HAP-1 (cell line): Measurements from ENCODE around the gene CCDC142.

ENCODE experiments used
- DNase-seq, 2 experiments: peaks; one replicate each; pipeline ENCODE4 v3.0.0-alpha.2; 2016 to 2020; ENCODE audit warnings: low spot score in 2 of 2
- H3K27me3 ChIP-seq: fragments of 250-450 bp; sonication (Bioruptor Pico); 2 replicates; pipeline ENCODE4 v1.5.1; 2020; ENCODE audit warnings: low read depth, mild to moderate bottlenecking, moderate library complexity
- H3K36me3 ChIP-seq: fragments of 250-450 bp; sonication (Bioruptor Pico); replicated peaks from 2 replicates; pipeline ENCODE4 v1.5.1; 2020; ENCODE audit warnings: mild to moderate bottlenecking
- H3K4me1 ChIP-seq: fragments of 250-450 bp; sonication (Bioruptor Pico); 2 replicates; pipeline ENCODE4 v1.5.1; 2020; ENCODE audit warnings: mild to moderate bottlenecking
- H3K4me3 ChIP-seq: fragments of 250-450 bp; sonication (Bioruptor Pico); 2 replicates; pipeline ENCODE4 v1.5.1; 2020; ENCODE audit warnings: mild to moderate bottlenecking, moderate library complexity
- H3K9me3 ChIP-seq: fragments of 250-450 bp; sonication (Bioruptor Pico); 2 replicates; pipeline ENCODE4 v1.5.1; 2020; ENCODE audit warnings: mild to moderate bottlenecking, moderate library complexity
- in situ Hi-C: fragments of 300-500 bp; cut with MboI; formaldehyde crosslinking; loops from 3 replicates; pipeline ENCODE4 v1.14.3; 2020; ENCODE audit warnings: low sequenced_read_pairs, inconsistent platforms, mixed read lengths

Gene CCDC142, protein sequence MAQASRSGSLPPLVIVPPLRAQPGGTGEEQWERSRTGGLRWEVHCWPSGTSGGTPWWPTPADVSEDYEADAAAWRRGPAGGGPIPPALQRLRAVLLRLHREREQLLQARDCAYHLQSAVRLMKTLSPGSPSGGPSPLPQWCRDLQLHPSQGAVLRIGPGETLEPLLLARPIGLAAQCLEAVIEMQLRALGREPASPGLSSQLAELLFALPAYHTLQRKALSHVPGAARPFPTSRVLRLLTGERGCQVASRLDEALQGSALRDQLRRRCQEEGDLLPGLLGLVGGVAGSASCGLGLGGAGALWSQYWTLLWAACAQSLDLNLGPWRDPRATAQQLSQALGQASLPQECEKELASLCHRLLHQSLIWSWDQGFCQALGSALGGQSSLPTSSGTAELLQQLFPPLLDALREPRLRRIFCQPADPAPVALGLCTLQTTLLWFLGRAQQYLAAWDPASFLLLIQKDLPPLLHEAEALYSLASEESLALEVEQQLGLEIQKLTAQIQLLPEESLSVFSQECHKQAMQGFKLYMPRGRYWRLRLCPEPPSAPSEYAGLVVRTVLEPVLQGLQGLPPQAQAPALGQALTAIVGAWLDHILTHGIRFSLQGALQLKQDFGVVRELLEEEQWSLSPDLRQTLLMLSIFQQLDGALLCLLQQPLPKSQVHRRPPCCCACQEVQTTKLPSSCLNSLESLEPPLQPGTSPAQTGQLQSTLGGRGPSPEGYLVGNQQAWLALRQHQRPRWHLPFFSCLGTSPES

DNA sequence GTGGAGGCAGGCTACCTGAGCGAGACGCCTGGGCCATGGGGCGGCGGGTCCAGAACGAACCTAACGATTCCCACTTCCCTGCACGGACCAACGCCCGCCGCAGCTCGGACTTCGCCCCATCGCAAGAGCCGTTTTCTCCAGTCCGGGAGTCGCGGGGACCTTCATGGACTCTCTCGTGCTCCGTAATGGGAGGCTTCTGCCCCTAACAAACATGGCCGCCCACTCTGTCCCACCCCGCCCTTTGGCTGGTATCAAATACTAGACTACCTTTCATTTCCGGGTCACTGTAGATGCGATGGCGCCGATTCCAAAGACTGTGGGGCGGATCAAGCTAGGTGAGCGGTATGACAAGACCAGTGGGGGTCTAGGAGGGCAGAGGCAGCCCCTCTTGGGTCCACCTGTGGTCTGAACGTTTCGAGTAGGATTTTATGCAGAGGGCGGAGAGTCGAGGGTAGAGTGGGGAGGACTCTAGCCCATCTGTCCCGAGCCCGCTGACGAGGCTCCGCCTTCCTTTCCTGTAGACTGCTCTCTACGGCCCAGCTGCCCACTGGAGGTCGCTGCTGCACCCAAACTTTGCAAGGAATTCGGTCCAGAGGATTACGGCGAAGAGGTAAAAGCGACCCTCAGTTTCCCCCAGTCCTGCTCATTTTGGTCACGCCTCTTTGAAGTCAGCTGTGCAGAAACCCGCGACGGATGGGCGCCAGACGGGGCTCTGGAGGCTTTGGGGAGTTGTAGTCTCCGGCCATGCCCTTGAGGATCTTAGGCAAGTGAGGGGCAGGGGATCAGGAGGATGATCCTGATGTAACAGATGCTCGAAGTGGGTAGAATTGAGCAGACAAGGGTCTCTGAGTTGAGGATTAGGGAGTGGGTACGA lies at the start of gene CCDC142, which contains the start of gene TTC31:
Gene CCDC142, minus strand, starts transcription at position 198 of the 874 bp plus-strand sequence. Its CDS starts 161 bp downstream, at position 37.
Gene TTC31, plus strand, starts transcription at position 281 of the 874 bp plus-strand sequence. Its CDS starts 15 bp downstream, at position 296.
- DNase-seq: peak; percentile 92 to 97
- peaks cover 25% of the 10 kb centered on the region for H3K36me3 ChIP-seq
- peak within 1 kb of the TSS; percentile 95 for H3K4me3 ChIP-seq
- no peaks in the 10 kb centered on the region for H3K9me3 ChIP-seq
- no peaks in the 10 kb centered on the region for H3K27me3 ChIP-seq
- in situ Hi-C loops: no loop called here
- peaks cover 7% of the 10 kb centered on the region for H3K4me1 ChIP-seq

DNA sequence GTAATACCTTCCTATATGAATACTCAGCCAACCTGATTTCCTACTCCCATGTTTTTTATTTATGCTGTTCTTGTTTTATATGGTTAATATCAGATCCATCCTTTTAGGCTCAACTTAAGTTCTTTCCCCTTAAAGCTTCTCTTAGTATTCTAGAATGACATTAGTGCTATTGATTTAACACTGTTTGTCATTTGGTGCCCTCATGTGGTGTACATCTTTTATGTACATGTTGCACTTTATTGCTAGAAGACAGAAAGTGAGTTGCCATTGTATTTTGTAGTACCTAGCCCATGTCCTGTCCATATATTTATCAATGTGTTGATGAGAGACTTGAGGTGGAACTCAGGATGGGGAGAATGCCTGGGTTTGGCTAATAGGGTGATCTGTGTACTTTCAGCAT lies 49.4 kb upstream of the CCDC142 start:
- H3K4me1 ChIP-seq: peaks cover 13% of the 10 kb centered on the region
- in situ Hi-C loops: no loop called here
- peaks cover 43% of the 10 kb centered on the region for H3K36me3 ChIP-seq
- H3K9me3 ChIP-seq: no peaks in the 10 kb centered on the region
- H3K27me3 ChIP-seq: no peaks in the 10 kb centered on the region
- no peak for DNase-seq
- no peak overlapping the region for H3K4me3 ChIP-seq

DNA sequence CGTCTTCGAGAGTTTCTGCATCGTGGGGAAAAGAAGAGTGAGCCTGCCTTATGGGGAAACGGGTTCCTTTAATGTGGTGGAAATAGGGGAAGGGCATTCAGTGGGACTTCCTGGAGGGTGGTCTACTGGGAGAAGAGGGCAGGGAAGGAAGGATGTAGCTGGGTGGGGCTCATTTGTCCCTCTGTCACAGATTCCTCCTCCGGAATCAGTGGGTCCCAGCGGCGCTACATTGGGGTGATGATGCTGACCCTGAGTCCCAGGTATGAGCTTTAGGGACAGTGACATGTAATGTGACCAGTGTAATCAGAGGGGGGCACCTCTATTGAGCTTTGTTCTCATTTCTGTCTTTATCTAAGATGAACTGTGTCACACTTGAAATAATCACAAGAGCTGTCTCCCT lies 48.9 kb upstream of the CCDC142 start:
- Histone ChIP-seq H3K9me3 (no peaks in the 10 kb centered on the region), H3K36me3 (peaks cover 48% of the 10 kb centered on the region), H3K4me1 (peaks cover 13% of the 10 kb centered on the region), H3K4me3 (no peak overlapping the region), H3K27me3 (no peaks in the 10 kb centered on the region)
- in situ Hi-C loops: no loop called here
- no peak for DNase-seq

DNA sequence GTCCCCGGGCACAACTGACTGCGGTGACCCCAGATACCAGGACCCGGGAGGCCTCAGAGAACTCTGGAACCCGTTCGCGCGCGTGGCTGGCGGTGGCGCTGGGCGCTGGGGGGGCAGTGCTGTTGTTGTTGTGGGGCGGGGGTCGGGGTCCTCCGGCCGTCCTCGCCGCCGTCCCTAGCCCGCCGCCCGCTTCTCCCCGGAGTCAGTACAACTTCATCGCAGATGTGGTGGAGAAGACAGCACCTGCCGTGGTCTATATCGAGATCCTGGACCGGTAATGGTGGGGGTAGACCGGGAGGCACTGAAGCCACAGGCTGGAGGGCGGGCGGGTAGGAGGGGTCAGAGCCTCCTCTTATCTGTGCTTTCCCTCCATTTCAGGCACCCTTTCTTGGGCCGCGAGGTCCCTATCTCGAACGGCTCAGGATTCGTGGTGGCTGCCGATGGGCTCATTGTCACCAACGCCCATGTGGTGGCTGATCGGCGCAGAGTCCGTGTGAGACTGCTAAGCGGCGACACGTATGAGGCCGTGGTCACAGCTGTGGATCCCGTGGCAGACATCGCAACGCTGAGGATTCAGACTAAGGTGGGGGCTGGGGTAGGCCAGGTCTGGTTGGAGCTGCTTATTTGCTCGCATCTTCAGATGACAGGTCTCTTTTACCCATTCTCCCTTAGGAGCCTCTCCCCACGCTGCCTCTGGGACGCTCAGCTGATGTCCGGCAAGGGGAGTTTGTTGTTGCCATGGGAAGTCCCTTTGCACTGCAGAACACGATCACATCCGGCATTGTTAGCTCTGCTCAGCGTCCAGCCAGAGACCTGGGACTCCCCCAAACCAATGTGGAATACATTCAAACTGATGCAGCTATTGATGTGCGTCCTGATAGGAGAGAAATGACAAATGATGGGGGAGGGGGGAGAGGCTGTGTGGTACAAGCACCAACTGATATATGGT lies 47.7 kb upstream of the CCDC142 start:
- Histone ChIP-seq H3K4me3 (peak overlapping the region; percentile 80), H3K9me3 (no peaks in the 10 kb centered on the region), H3K36me3 (peaks cover 58% of the 10 kb centered on the region), H3K4me1 (peaks cover 13% of the 10 kb centered on the region), H3K27me3 (no peaks in the 10 kb centered on the region)
- in situ Hi-C loops: no loop called here
- peak; percentile 45 to 69 for DNase-seq

DNA sequence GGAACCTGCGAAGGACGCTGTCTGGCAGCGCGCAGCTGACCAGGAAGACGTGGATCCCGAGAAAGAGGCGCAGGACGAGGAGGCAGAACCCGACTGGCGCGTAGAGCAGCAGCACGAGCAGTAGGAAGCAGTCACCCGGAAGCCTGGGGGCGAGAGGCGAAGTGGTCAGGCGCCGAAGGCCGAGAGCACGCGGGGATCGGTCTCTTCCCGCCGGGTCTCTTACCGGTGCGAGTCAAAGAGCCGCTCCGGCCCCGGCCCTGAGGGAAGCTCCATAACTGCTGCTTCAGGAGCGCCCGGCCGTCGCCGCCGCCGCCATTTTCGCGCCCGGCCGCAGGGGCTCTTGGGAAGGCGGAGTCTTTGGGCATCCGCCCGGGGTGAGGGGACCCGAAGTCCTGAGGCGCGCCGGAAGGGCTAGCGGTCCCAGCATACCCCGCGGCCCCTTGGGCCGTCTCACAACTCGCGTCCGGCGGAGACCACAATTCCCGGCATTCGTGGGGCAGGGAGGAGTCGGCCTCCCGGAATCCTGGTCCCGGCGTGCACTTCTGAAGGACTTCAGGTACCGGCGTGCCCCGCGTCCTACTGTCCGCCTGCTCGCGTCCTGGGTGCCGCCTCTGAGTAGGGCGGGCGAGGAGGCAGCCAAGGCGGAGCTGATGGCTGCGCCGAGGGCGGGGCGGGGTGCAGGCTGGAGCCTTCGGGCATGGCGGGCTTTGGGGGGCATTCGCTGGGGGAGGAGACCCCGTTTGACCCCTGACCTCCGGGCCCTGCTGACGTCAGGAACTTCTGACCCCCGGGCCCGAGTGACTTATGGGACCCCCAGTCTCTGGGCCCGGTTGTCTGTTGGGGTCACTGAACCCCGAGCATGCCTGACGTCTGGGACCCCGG lies 46.8 kb upstream of the CCDC142 start, which contains the start of the genes AUP1 and HTRA2:
Gene AUP1, minus strand, starts transcription at position 350 of the 882 bp plus-strand sequence. Its CDS starts 77 bp downstream, at position 273.
Gene HTRA2, plus strand, starts transcription at position 577 of the 882 bp plus-strand sequence. Its CDS starts 74 bp downstream, at position 651.
- peaks cover 58% of the 10 kb centered on the region for H3K36me3 ChIP-seq
- H3K4me1 ChIP-seq: peaks cover 13% of the 10 kb centered on the region
- peak within 1 kb of the TSS; percentile 80 for H3K4me3 ChIP-seq
- in situ Hi-C loops: no loop called here
- peak; percentile 98 to 99 for DNase-seq
- no peaks in the 10 kb centered on the region for H3K9me3 ChIP-seq
- no peaks in the 10 kb centered on the region for H3K27me3 ChIP-seq

DNA sequence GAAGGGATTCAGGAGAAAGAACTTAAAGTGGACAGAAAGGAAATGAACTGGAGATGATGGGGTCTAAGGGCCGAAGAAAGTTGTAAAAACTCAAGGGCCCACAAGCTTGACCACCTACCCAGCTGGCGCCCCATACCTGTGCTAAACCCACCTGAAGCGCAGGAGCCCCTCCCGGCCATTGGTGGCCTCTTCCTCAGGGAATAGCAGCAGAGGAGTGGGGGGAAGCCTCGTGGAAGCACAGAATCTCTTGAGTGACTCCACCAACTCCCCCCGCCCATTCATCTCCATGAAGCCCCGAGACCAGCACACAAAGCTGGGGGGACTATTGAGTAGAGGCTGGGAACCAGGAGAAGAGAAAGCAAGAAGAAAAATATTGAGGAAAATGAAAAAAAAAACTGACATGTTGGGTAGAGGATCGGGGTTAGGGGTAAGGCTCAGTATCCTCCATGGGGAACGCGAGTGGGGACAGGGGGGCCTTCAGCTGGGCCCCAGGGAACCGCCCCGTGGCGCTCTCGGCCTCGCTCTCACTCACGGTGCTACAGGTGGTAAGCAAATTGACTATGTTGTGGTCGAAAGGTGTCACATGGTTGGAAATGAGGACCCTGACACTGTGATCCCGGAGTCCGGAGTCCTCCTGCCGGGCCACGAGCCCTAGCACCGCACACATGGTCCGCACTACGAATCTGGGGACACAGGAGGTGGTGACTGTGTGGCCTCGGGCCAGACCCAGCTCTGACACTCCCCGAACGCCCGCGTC lies 46.0 kb upstream of the CCDC142 start:
- peaks cover 13% of the 10 kb centered on the region for H3K4me1 ChIP-seq
- H3K36me3 ChIP-seq: peaks cover 57% of the 10 kb centered on the region

DNA sequence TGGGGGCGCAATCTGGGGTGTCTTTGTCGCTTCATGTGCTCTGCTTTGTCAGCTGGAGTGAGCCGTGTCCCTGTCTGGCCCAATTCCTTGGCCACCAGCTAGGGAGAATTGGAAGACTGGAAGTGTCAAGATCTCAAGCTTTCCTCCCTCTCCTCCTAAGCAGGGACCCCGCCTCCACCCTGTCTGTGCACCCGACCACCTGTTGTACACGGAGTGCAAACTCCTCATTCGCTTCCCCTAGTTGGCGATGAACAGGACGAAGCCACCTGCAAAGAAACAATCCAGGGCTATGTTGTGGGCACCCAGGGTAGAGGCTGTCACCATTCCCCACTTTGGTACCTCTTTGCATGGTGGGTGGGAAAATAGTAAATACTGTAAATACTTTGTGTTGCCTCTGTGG lies 44.9 kb upstream of the CCDC142 start:
- Histone ChIP-seq H3K4me3 (peak overlapping the region; percentile 80), H3K27me3 (no peaks in the 10 kb centered on the region), H3K9me3 (no peaks in the 10 kb centered on the region), H3K36me3 (peaks cover 47% of the 10 kb centered on the region), H3K4me1 (peaks cover 13% of the 10 kb centered on the region)
- in situ Hi-C loops: no loop called here
- DNase-seq: no peak

More for the DNA sequence above, 46.0 kb upstream of the CCDC142 start:
- peak overlapping the region; percentile 80 for H3K4me3 ChIP-seq
- H3K27me3 ChIP-seq: no peaks in the 10 kb centered on the region
- in situ Hi-C loops: no loop called here
- H3K9me3 ChIP-seq: no peaks in the 10 kb centered on the region
- DNase-seq: no peak

DNA sequence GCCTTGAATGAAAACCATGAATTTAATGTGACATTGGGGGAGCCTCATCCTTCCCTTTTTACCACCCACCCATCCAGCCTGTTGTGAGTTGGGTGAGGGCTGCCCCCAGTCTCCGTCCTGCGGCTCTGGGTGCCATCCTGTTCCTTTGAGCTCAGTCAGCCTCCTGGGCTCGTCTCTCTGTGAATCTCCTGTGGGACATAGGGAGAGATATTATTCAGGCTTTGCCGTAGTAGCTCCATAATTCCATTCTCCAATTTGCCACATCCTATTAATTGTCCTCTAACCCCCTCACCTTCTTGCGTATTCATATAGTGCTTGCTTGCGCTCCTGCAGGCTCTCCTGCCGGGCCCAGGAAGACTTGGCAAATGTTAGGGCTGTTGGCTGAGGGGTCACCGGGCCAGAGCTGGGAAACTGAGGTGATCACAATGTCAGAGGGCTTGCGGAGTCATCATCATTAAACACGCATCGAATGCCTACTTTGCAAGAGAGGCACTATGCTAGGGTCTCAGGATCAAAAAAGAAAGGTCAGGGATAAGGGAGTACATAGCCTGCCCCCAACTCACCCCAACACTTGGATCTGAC lies 43.9 kb upstream of the CCDC142 start:
- Histone ChIP-seq H3K27me3 (no peaks in the 10 kb centered on the region), H3K4me3 (no peak overlapping the region), H3K9me3 (no peaks in the 10 kb centered on the region), H3K4me1 (peaks cover 13% of the 10 kb centered on the region), H3K36me3 (peaks cover 38% of the 10 kb centered on the region)
- in situ Hi-C loops: no loop called here
- DNase-seq: no peak

DNA sequence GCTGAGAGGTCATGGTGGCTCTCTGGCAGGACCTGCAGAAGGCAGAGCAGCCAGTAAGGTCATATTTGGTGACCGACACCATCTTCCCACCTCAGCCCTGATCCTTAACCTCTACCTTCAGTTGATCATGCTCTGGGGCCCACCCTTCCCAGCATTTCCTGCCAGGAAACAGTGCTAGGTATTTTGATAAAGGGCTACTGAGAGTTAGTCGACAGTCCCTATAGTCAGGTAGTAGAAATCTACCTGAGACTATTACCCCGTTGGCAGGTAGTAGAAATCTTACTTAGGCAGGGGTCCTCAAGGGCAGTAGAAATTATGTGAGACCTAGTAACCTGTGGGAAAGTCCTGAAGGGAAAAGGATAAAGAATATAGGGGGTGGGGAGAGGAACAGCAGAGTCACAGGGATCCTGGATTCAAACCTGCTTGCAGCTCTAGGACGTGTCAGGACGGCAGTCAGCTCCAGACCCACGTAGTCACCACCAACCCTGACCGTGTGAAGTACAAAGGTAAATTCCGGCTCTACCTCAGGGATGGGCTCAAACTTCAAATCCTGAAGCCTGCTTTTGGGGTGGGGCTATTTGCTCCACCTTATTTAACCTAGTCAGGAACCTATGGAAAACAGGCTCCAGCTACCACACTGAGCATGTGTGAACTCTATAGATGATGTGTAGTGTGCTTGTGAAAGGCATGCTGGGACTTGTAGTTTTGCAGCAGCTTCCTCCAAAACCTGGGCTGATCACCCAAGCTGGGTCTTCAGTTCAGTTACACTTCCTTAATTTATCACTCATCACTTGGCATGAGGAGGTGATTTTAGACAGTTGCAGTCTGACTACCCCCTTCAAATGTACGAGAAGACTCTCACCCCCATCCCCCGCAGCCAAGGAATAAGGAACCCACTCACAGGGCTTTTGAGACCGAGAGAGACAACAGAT lies 43.2 kb upstream of the CCDC142 start, which contains the start of gene DQX1:
Gene DQX1, minus strand, starts transcription at position 515 of the 932 bp plus-strand sequence. Its CDS starts 502 bp downstream, at position 13.
- in situ Hi-C loops: no loop called here
- peaks cover 9% of the 10 kb centered on the region for H3K4me1 ChIP-seq
- no peak for DNase-seq
- H3K36me3 ChIP-seq: peaks cover 31% of the 10 kb centered on the region
- no peaks in the 10 kb centered on the region for H3K9me3 ChIP-seq
- H3K27me3 ChIP-seq: no peaks in the 10 kb centered on the region
- no peak within 1 kb of the TSS for H3K4me3 ChIP-seq
